SK-N-SH (cell line): Measurements from ENCODE around the gene MPDZ. TPM values are rescaled to one million over a fixed set of nuclear protein-coding genes. Genes with fewer than 3 reads are reported as not detected.

ENCODE experiments used
- CHD2 ChIP-seq: fragments of 150-350 bp; IDR thresholded peaks from 2 replicates; pipeline ENCODE4 v1.6.1; 2018; ENCODE audit warnings: low read length; ENCODE audit not compliant: partially characterized antibody
- FOSL2 ChIP-seq: IDR thresholded peaks from 2 replicates; pipeline ENCODE4 v1.4.0; 2012; ENCODE audit warnings: low read depth, mild to moderate bottlenecking, moderate library complexity, borderline replicate concordance
- GABPA ChIP-seq: IDR thresholded peaks from 2 replicates; pipeline ENCODE4 v1.4.0; 2012; ENCODE audit warnings: low read depth, mild to moderate bottlenecking
- GATA2 ChIP-seq: sonication (generic); formaldehyde crosslinking; IDR thresholded peaks from 2 replicates; pipeline ENCODE4 v1.5.0; 2020; ENCODE audit warnings: mild to moderate bottlenecking, missing genetic modification reagents
- IRF3 ChIP-seq: fragments of 150-350 bp; IDR thresholded peaks from 2 replicates; pipeline ENCODE4 v1.6.1; 2016; ENCODE audit warnings: mild to moderate bottlenecking, low read depth, low read length
- JUND ChIP-seq: IDR thresholded peaks from 2 replicates; pipeline ENCODE4 v1.4.0; 2012
- MAX ChIP-seq: IDR thresholded peaks from 2 replicates; pipeline ENCODE4 v1.4.0; 2012; ENCODE audit warnings: low read depth
- MEF2A ChIP-seq: IDR thresholded peaks from 2 replicates; pipeline ENCODE4 v1.4.0; 2012; ENCODE audit warnings: low read depth, borderline replicate concordance
- MXI1 ChIP-seq: IDR thresholded peaks from 2 replicates; pipeline ENCODE4 v1.6.1; 2012; ENCODE audit warnings: mild to moderate bottlenecking, low read depth, low read length, improper control_type of control experiment
- NFIC ChIP-seq: IDR thresholded peaks from 2 replicates; pipeline ENCODE4 v1.4.0; 2012; ENCODE audit warnings: borderline replicate concordance
- NRF1 ChIP-seq: IDR thresholded peaks from 2 replicates; pipeline ENCODE4 v1.6.1; 2012; ENCODE audit warnings: low read depth, mild to moderate bottlenecking, low read length
- POLR2AphosphoS5 ChIP-seq: IDR thresholded peaks from 2 replicates; pipeline ENCODE4 v1.6.1; 2012; ENCODE audit warnings: low read depth, low read length
- SIN3A ChIP-seq: IDR thresholded peaks from 2 replicates; pipeline ENCODE4 v1.6.1; 2012; ENCODE audit warnings: low read depth, mild to moderate bottlenecking, low read length, moderate library complexity, borderline replicate concordance
- TAF1 ChIP-seq: IDR thresholded peaks from 2 replicates; pipeline ENCODE4 v1.6.1; 2012; ENCODE audit warnings: low read depth, mild to moderate bottlenecking, low read length, moderate library complexity, borderline replicate concordance
- TCF12 ChIP-seq: IDR thresholded peaks from 2 replicates; pipeline ENCODE4 v1.4.0; 2012
- TEAD4 ChIP-seq: IDR thresholded peaks from 2 replicates; pipeline ENCODE4 v1.4.0; 2012; ENCODE audit warnings: mild to moderate bottlenecking, borderline replicate concordance; ENCODE audit not compliant: insufficient read depth
- USF1 ChIP-seq: IDR thresholded peaks from 2 replicates; pipeline ENCODE4 v1.4.0; 2012; ENCODE audit warnings: low read depth, borderline replicate concordance
- polyA plus RNA-seq, 3 experiments: library from polyadenylated mRNA; depleted of rRNA; stranded (reverse); fragments of >200 nt; gene quantifications; 2 replicates each; pipeline ENCODE4 v1.2.3, GENCODE V29; 2012
- TF ChIP-seq, protein P1 (sequence below): fragments of 200-600 bp; sonication (generic); IDR thresholded peaks from 2 replicates; pipeline ENCODE4 v1.6.1; 2017; ENCODE audit warnings: antibody characterized with exemption, mild to moderate bottlenecking, moderate library complexity
- TF ChIP-seq, protein P2 (sequence below): fragments of 150-350 bp; IDR thresholded peaks from 2 replicates; pipeline ENCODE4 v1.6.1; 2017; ENCODE audit warnings: antibody characterized with exemption, low read length, low read depth, borderline replicate concordance

The MPDZ gene
- polyA plus RNA-seq, 1 of the 3 experiments (the other 2 are of a cell fraction), result 20.5 TPM

GRCh38 chr9:13083963-13084528, 195.4 kb downstream of the MPDZ start (continued):
- TF ChIP-seq, protein P1, sequence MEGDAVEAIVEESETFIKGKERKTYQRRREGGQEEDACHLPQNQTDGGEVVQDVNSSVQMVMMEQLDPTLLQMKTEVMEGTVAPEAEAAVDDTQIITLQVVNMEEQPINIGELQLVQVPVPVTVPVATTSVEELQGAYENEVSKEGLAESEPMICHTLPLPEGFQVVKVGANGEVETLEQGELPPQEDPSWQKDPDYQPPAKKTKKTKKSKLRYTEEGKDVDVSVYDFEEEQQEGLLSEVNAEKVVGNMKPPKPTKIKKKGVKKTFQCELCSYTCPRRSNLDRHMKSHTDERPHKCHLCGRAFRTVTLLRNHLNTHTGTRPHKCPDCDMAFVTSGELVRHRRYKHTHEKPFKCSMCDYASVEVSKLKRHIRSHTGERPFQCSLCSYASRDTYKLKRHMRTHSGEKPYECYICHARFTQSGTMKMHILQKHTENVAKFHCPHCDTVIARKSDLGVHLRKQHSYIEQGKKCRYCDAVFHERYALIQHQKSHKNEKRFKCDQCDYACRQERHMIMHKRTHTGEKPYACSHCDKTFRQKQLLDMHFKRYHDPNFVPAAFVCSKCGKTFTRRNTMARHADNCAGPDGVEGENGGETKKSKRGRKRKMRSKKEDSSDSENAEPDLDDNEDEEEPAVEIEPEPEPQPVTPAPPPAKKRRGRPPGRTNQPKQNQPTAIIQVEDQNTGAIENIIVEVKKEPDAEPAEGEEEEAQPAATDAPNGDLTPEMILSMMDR, result no peak
- no peak for TF ChIP-seq TAF1
- TF ChIP-seq IRF3, result no peak
- no peak for TF ChIP-seq MAX
- TF ChIP-seq GATA2, result no peak
- TF ChIP-seq CHD2, result no peak
- peak; percentile 49; the same call in 1 of the 2 replicates for TF ChIP-seq TCF12
- peak; percentile 14; the same call in 1 of the 2 replicates for TF ChIP-seq NFIC
- TF ChIP-seq TEAD4, result no peak
- no peak for TF ChIP-seq USF1
- 0 out of 2 replicates have a peak, but pooled peaks have one; percentile 16 for TF ChIP-seq MEF2A
- TF ChIP-seq NRF1, result no peak
- TF ChIP-seq GABPA, result no peak
- no peak for TF ChIP-seq POLR2AphosphoS5
- no peak for TF ChIP-seq MXI1
- TF ChIP-seq SIN3A, result no peak
- TF ChIP-seq, protein P2, sequence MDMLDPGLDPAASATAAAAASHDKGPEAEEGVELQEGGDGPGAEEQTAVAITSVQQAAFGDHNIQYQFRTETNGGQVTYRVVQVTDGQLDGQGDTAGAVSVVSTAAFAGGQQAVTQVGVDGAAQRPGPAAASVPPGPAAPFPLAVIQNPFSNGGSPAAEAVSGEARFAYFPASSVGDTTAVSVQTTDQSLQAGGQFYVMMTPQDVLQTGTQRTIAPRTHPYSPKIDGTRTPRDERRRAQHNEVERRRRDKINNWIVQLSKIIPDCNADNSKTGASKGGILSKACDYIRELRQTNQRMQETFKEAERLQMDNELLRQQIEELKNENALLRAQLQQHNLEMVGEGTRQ, result no peak
- TF ChIP-seq JUND, result peak; percentile 41; the same call in 1 of the 2 replicates
- peak; percentile 67 for TF ChIP-seq FOSL2
